Stimulated activated CD8-positive, alpha-beta memory T cell treated with anti-CD3 and anti-CD28 coated beads, Interleukin-15, amount 100 ng/mL, for 1 hour (primary cell): ENCODE data around the gene CLSTN1.
"Not testable (repeated sequence)": the region's sequence is repeated elsewhere in the genome, so short reads cannot be mapped to it uniquely, and the experiment has no call there.

Experiments
- DNase-seq: peaks from one replicate; pipeline ENCODE4 v3.0.0-alpha.2; 2020; ENCODE audit warnings: low read depth

Gene CLSTN1

DNA sequence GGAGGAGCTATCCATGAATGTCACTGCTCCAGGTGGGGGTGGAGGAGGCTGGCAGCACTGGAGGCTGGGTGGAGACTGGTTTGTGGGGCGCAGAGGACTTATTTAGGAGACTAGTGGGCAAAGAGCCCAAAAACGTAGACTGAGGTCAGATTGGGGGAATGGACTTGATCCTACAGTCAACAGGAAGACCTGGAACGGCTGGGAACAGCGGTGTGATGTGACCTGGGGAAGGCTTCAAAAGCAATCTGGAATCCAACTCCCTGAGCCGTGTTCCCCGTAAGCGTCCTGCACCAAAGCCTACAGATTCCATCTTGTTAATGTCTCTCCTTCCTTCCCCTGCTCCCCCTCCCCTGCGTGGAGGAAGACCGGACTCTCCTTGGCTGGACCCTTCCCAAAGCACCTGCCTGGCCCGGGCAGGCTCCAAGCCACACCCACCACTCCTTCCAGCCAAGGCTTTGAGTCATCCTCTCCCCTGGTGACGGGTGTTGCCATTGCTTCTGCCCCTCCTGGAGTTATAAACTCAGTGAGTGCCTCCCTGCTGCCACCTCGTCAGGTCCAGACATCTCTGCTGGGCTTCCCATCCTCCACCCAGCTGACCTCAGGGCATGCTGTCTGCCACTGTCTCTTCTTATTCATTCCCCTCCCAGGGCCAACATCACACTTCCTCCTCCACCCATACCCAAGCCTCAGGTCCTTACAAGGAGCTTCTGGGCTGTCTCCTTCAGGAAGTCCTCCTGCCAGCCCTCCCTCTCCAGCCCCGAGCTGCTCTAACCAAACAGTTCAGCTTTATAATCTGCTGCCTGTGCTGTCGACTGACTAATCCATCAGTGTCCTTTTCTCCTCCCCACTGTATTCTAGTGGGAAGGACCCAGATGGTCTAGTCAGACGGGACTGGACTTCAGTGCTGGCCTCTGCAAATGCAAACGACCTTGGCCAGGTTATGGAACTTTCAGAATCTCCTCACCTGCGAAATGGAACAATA, 1.6 kb upstream of the CLSTN1 start:
- no peak for DNase-seq

DNA sequence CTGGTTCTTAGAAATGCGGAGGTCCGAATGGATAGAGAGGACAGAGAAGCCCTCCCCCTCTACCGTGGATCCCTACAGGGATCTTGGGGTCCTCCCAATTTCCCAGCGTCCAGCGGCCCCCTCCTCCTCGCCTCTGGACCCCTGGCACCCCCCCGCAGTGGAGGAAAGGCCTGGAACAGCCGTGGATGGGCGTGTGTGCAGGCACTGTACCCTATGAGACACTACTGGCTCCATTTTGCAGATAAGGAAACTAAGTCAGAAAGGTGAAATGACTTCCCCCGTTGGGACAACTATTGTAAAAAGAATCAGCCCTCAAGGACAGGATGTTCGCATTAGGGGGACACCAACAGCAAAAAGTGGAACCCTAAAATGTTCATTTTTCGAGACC, 931 bp upstream of the CLSTN1 start:
- no peak for DNase-seq

DNA sequence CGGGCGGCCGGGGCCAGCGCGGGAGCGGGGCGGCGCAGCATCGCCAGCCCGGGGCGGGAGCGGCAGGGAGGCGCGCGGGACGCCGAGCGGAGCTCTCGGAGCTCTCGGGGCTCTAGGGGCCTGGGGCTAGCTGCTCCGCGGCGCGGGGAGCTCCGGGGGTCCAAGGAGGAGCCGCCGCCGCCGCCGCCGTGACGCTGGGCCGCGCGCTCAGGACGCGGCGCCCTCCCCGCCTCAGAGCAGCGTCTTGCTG, 147 bp downstream of the CLSTN1 start:
- DNase-seq, result no peak

DNA sequence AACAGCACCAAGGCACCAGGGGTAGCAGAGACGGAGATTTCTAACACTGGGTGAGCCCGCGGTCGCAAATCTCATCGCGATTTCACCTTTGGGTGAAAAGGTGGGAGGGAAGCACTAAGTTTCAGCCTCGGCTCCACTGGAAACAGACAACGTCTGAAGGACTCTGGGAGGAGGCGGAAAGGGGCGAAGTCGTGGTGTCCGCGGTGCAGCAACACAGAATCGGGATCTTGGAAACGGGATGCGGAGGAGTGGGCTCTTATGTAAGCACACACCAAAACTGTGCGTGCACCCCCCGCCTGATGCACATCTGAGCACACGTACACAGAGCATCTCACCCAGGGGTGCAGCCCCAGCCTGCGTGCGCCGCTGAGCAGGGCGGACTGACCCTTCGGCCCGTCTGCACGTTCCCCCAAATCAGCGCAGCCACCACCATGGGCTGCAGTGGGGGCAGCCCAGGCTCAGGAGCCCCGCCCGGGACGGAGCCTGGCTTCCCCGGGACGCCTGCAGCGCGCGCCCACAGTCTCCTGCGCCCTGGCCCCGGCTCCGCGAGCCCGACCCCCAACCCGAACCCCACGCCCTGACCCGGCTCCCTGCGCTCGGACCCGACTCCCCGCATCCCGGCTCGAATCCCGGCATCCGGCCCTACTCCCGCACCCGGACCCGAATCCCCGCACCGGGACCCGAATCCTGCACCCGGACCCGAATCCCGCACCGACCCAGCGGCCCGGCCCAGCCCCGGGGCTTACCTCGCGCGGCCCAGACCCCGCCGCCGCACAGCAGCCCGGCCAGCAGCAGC, 670 bp downstream of the CLSTN1 start:
- no peak for DNase-seq

DNA sequence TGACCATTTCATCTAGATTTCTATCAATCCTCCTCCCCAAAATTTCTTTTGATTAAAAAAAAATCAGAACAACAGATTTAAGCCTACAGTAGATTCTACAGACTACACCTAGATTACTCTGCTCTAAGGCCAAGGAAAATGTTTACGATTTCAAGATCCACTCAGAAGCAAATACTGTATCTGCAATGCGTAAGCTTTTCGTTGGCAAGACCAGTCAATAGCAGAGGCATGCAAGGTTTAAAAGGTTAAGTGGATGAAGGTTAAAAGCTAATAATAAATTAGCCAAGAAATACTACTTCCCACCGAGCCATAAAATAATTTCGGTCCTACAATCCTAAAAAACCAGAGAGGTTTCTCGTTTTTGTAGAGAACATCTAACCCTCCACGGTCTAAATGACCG, 1.3 kb downstream of the CLSTN1 start:
- no peak for DNase-seq

DNA sequence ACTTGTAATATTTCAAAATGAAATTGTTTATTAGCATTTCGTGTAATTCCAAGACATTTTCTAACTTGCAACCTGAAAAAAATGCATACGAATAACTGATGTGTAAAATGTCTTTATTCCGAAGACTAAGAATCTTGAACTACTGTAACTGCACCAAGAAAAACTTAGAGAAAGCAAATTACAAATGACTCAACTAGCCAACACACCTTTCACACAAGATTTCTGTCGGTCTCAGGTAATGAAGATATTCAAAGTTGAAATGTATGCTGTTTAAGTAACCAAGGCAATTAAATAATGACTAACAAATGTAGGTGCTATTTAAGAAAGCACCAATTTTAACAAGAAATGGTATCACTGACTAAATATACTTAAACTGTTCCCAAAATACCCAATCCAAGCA, 2.1 kb downstream of the CLSTN1 start:
- DNase-seq, result no peak

DNA sequence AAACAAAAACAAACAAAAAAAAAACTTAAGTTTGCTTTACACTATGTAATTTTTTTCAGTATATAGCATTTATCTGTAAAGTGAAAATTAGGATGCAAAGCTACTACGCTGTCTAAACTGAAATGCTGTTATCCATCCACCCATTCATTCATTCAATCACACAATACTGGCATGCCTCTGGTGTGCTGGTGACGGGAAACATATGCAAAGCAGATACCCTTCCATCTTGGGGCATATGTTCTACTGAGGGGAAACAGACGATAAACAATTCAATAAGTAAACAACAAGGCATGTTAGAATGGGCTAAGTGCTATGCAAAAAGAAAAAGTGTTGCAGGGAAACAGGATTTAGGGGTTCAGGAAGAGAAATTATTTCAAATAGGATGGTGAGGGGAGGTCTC, 3.2 kb downstream of the CLSTN1 start:
- no peak for DNase-seq

DNA sequence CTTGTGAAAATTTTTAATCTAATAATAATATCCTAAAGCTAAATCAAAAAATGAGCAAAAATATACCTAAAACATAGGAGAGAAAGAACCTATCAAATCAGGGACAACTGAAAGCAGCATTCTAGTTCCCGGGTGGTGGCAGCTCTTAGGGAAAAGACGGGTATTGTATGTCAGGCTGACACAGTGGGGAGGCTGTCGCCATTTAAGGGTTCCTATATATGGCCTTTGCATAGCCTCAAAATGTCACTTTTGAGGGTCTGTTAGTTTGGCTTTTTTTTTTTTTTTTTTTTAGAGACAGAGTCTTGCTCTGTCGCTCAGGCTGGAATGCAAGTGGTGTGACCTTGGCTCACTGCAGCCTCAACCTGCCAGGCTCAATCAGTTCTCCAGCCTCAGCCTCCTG, 6.0 kb downstream of the CLSTN1 start:
- DNase-seq, result no peak

DNA sequence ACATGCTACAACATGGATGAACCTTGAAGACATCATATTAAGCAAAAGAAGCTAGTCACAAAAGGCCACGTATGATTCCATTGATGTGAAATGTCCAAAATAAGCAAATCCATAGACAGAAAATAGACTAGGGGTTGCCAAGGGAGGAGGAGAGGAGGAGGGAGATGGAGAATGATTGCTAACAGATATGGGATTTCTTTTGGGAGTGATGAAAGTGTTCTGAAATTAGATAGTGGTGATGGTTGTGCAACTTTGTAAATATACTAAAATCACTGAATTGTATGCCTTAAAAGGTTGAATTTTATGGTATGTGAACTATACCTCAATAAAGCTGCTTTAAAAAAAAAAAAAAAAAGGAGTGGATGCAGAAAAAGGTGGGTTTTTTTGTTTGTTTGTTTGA, 7.6 kb downstream of the CLSTN1 start:
- no peak for DNase-seq

DNA sequence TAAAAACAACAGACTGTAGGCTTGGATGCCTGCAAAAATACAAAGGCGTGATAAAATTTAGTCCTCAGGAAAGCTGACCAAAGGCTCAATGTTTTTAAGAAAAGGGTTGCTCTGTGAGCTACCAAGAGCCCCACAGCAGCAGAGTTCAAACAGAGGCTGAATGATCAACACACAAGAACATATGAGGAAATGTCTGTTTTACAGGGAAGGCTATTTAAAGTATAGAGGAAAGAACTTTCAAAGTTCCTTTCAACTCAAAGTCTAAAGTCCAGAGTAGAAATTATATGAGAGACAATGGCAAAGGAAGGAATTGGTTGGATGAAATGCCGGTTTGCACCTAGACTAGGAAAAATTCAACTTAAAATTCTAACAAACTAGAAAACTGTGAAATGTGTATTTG, 8.6 kb downstream of the CLSTN1 start:
- DNase-seq, result no peak

DNA sequence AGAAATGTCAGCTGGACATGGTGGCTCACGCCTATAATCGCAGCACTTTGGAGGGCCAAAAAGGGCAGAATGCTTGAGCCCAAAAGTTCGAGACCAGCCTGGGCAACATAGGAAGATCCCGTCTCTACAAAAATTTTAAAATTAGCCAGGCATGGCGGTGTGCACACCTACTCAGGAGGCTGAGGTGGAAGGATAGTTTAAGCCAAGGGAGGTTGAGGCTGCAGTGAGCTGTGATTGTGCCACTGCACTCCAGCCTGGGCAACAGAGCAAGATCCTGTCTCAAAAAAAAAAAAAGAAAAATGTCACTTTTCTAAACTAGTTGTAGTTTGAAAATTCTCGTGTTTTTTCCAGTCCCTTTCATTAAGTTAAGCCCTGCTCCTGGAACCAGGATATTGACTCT, 9.1 kb downstream of the CLSTN1 start:
- no peak for DNase-seq

DNA sequence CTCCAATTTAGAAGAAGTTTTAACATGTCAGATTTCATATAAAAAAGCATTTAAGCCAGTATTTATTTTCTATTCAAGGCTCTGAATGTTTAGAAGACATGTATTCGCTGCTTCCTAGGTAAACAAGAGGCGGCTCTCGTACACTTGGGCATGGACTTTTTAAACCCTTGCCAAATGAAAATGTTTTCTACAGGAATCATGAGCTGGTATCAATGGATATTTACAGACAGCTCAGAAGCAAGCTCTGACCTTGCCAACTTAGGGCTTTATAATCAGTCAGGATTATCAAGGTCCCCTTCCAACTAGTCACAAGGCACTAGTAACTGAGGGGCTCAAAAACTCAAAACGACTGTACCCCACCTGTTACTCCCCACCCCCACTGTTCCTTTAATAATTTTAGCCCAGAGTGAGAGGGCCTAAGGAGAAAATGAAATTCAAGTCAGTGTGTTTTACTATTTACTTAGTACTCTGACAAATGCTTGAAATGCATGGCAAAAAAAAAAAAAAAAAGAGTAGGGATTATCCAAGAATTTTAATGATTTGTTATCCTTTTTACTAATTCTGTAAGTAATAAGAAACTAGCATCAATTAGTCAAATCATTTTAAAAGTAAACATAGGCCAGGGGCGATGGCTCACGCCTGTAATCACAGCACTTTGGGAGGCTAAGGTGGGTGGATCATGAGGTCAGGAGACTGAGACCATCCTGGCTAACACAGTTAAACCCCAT, 12.4 kb downstream of the CLSTN1 start:
- DNase-seq, result no peak

DNA sequence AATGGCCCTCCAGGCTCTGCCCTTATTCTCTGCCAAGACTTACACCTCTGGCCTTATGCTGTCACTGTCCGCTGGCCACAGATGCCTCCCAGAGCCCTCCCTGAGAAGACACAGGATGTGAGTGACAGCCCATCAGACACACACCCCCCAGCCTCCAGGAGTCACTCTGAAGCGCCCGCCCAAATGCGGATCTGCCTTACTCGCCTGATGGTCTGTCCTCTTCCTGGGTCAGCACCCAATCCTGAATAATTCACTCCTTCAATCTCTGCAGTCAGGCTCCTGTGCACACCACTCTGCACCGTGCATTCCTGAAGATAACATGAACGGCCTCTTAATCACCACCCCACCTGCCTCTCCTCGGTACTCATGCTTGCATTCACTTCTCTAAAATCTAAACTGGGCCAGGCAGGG, 14.7 kb downstream of the CLSTN1 start:
- DNase-seq, result no peak

DNA sequence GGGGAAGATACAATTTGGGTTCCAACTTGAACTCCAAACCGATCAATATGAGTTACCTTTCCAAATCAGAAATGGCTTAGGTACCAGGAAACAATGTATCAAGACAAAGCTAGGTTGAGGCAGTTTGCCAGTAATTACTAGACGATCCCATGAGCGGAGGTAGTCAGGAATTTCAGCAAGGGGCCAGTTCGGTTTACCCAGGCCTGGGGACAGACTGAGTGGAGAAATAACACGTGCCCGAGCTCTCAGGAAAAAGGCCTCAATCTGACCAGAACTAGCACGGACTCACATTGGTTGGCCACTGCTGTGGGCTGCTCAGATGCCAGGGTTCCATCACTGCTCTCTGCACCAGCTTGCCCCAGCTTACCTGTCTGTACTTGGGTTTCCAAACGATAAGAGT, 15.3 kb downstream of the CLSTN1 start:
- no peak for DNase-seq

DNA sequence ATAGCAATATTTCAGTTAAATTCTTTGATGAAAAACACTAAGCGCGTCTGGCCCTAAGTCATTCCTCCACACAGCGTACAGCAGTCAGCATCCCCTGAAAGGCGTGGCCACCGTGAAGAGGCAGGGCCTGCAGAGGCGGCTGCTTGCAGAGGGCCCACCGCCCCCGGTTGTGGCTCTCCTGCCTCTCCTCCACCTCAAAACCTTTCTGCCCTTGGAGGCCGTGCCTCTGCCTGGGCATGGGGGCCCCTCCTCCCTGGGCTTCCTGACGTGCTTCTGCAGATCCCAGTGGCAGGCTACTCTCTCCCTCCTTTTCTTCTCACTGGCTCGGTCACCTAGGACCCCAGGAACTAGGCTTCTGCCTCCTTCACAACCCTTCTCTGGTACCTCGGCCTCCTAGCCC, 16.2 kb downstream of the CLSTN1 start:
- no peak for DNase-seq

DNA sequence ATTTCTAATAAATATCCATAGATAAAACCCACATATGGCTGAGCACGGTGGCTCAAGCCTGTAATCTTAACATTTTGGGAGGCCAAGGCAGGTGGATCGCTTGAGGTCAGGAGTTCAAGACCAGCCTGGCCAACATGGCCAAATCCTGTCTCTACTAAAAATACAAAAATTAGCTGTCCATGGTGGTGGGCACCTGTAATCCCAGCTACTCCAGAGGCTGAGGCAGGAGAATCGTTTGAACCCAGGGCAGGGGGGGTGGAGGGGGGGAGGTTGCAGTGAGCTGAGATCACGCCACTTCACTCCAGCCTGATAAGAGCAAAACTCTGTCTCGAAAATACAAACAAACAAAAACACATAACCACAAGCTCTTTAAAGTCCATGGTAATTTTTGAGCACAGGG, 17.8 kb downstream of the CLSTN1 start:
- DNase-seq, result not testable (repeated sequence)

DNA sequence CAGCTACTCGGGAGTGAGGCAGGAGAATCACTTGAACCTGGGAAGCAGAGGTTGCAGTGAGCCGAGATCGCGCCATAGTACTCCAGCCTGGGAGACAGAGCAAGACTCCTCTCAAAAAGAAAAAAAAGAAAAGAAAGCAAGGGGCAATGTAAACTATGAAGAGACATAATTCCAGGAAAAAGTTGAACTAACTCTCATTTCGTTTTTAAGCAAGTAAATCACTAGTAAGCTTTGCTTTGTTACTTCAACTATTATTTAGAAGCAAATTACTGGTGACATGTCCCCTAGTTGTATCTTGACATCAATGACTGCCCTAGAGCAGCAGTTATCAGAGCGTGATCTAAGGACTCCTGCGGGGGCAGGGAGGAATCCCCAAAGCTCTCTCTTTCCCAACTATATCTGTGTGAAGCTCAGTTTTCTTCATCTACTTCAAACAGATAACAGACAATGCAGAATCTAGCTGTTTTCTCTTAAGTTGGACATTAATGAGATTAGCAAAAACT, 18.7 kb downstream of the CLSTN1 start:
- DNase-seq, result no peak

DNA sequence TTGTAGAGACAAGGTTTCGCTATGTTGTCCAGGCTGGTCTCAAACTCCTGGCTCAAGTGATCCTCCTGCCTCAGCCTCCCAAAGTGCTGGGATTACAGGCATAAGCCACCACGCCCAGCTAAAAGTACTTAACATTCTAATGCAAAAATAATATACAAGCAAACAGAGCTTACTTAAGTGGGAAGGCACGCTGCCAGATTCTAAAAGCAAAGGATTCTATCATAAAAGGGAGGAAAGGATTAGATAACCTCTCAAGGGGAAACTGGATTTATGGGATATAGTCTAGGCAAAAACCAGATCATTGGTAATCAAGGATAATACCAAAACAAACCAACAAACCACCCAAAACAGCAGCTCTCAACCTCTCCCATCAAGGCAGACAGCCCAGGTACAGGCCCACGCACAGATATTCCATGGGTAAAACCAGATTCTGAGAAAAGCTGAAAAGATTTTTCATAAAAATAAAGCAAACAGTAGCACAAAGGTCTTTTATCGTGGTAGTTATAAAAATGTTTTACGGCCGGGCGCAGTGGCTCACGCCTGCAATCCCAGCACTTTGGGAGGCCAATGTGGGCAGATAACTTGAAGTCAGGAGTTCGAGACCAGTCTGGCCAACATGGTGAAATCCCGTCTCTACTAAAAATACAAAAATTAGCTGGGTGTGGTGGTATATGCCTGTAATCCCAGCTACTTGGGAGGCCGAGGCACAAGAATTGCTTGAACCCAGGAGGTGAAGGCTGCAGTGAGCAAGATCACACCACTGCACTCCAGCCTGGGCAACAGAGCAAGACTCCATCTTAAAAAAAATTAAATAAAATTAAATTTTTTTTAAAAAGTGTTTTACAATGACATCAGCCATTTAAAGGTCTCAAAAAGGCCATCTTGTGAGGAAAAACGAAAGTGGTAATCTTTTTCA, 20.5 kb downstream of the CLSTN1 start:
- DNase-seq, result not testable (repeated sequence)

DNA sequence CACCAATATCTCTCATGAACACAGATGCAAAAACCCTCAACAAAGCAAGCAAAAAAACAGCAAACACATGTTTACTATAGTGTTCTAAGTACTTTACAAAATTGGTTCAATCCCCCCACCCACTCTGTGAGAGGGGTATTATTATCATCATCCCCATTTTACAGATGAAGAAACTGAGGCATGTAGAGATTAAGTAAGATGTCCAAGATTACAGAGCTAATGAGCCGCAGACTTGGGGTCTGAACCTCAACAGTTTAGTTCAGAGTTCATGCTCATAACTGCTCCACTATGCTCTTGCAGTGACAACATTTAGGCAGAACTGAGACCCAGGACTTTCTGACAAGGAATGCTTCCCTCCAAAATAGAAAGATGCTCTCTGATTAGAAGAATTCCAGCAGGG, 21.9 kb downstream of the CLSTN1 start:
- DNase-seq, result no peak

DNA sequence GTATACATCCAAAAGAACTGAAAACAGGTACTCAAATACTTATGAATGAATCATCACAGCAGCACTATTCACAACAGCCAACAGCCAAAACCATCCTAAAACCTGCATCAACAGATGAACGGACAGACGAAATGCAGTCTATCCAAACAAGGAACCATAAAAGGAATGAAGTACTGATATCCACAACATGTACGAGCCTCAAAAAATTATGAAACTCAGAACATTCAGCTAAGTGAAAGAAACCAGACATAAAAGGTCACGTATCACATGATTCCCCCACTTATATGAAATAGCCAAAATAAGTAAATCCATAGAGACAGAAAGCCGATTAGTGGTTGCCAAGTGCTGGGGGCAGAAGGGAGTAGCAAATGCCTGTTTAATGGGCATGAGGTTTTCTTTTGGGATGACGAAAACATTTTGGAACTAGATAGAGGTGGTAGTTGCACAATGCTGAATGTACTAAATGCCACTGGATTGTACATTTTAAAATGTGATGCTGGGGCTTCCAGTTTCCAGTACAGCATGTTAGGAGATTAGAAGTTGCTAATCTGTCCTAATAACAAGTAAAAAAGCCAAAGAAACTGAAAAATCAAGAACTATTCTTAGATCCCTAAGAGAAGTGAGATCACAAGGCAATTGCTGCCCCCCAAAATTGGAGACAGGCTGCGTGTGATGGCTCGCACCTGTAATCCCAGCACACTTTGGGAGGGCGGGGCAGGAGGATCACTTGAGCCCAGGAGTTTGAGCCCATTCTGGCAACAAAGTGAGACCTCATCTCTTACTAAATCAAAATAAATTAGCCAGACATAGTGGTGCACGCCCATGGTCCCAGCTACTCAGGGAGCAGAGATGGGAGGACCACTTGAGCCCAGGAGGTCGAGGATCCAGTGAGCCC, 25.3 kb downstream of the CLSTN1 start:
- DNase-seq, result no peak

DNA sequence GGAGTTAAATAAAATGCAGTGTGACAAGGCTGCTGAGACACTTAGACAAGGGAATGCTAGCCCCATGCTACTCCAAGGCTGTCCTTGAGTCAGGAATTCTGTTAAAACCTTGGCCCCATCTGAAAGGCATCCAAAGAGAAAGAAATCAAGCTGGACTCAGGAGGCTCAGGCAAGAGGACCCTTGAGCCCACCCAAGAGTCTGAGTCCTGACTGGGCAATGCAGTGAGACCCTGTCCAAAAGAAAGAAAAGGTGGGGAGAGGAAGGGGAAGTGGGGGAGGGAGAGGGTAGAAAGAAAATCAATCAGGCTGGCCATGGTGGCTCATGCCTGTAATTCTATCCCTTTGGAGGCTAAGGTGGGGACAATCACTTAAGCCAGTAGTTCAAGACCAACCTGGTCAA, 26.7 kb downstream of the CLSTN1 start:
- no peak for DNase-seq
